GM18507 (cell line): Measurements from ENCODE around the gene CD93.

Source experiments
- DNase-seq: peaks from one replicate; pipeline ENCODE4 v3.0.0; 2011; ENCODE audit warnings: low read depth; ENCODE audit not compliant: insufficient read length; ENCODE audit errors: extremely low spot score
- FAIRE-seq: peaks from 2 replicates; lab custom pipeline; 2011; peaks lifted over from hg19 to GRCh38; lab: Jason Lieb, UNC

The CD93 gene

DNA sequence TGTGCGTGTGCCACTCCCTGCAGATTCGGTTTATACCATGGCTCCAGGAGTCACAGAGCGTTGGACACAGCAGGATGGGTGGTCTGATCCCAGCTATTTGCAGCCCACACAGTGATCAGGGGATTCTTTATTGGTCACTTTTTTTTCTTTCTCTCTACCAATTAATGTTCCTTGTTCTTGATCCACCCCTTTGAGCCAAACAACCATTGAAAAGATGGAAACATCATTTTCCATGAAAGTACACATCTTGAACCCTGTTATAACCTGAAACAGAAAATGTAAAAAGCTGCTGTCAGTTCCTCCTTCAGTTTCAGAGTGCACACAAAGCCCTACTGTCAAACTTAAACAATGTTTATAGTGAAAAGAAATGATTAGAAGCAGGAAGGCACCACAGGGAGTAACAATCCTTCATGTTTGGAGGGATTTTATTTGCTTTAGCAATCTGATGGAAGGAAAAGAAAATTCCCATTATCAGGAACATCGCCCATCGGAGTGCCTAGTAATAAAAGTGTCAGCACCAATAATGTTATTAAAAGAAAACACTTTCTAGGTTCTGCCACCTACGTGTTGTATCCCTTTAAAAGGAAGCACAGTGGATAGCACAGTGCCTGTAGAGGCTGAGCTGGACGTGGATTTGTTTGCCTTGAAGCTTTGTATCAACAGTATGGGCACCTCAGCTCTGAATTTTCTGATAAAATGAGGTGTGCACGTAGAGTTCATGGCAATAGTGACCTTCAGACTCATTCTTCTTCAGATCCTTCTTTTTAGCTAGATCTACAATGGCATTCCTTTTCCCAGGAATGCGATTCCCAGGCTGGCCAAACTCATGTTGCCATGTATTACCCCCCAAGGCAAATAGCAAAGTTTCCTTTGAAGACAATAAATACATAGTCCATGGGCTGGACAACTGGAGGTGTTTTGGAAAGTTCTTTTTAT is 20.6 kb downstream of the CD93 start:
- DNase-seq (no peak), FAIRE-seq (no peak)

- DNase-seq (no peak), FAIRE-seq (no peak)
Observed at GRCh38 chr20:23063581-23063980, 22.5 kb downstream of the CD93 start.

DNA sequence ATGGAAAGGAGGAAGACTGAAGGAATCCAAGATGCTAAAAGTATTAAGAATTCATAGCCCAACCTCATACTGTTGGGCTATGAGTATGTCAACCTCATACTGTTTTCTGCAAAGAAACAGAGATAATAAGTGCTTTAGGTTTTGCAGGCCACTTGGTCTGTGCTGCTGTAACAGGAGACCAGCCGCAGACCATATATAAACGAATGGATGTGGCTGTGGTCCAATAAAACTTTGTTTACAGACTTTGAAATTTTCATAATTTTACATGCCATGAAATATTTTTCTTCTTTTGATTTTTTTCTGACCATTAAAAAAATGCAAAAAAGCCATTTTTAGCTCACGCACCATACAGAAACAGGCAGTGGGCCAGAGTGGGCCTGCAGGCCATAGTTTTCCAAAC is 23.0 kb downstream of the CD93 start:
- no peak for DNase-seq
- no peak for FAIRE-seq

DNA sequence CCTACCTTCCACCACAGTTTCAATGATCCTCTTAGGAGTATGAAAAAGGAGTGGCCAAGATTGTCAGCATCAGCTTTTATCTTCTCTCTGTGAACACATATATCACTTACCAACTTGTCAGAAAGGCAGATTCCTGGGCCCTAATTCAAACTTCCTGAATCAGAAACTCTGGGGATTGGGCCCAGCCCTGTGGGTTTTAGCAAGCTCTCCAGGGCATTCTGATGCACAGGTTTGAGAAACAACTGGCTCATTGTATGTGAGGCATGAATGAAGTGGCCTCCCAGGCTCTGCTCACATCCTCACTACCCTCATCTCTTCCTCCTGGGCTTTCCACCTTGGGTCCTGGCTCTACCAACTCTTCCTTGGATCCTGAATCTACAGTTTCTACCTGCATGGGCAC is 23.5 kb downstream of the CD93 start:
- FAIRE-seq (no peak), DNase-seq (no peak)

GRCh38 chr20:23061734-23062561 is 24.2 kb downstream of the CD93 start:
- no peak for FAIRE-seq
- DNase-seq = no peak

DNA sequence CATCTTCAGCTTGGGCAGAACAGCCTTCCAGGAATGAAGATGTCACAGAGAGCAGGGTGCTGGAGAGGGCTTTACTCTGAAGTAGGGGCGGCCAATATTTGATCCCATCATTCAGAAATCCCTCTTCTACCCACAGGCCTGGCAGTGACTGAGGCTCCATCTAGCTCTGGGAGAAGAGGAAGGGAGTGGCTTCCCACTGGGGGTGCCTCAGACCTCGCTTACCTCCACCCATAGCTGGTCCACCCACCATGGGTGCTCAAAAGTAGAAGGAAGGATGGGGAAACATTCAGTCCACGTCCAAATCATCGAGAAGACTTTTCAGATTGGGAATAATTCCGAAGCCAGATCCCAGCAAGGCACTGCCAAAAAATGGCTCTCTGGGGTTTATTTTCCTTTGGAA is 24.9 kb downstream of the CD93 start:
- FAIRE-seq (no peak), DNase-seq (no peak)

- no peak for DNase-seq
- no peak for FAIRE-seq
Observed at GRCh38 chr20:23060629-23061028, 25.5 kb downstream of the CD93 start.

GRCh38 chr20:23059846-23060245 is 26.3 kb downstream of the CD93 start:
- DNase-seq (no peak), FAIRE-seq (no peak)

GRCh38 chr20:23059001-23059400 is 27.1 kb downstream of the CD93 start:
- DNase-seq (no peak), FAIRE-seq (no peak)

DNA sequence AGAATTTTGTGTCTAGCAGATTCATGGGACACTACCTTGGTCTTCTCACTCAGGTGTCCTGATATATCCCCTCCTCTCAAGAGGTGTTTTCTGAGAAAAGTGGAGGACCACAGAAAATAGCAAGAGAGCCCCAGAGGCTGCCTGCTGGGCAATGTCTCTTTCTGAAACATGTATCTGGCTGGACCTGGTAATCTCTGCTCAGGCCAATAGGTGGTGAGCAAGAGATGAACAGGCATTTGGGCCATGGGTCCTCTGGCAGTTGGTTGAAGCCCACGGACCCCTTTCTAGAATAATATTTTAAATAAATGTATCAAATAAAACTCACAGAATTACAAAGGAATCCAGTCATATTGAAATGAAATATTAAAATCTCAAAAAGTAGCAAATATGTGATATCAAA is 27.9 kb downstream of the CD93 start:
- DNase-seq (no peak), FAIRE-seq (no peak)

GRCh38 chr20:23052904-23053303 is 33.2 kb downstream of the CD93 start:
- FAIRE-seq = no peak
- DNase-seq = no peak

DNA sequence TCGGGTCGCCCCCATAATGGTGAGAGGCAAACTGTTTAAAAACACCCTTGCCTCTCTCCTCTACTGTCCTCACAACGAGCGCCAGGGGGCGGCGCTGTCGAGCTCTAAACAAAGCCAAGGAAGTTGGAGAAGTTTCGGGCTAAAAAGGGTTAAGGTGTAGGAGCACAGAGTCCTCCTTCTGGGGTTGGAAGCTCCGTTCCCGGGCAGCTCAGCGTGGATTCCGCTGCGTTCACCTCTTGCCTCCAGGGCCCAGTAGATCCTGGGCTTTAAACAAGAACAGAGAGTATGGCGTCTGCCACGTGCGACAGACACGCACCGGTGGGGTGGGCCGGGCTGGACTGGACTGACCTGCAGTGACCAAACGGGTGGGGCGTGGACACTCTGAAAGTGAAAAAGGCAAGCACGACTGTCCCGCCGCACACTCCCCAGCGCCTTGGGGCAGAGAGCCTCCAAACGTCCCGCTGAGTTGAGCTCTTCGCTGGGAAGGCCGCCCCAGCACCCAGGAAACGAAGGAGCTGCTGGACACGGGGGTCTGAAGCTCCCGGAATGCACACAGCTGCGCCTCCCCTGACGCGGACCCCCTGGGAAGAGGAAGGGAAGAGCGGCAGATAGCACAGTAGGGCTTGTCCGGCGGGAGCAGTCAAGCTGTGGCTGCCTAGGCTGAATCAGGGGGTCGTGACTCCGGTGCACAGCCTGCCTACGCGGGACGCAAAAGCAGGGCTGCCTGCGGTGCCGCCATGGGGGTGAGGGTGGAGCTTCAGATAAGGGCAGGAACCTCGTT is 35.1 kb downstream of the CD93 start:
- no peak for DNase-seq
- FAIRE-seq = no peak

GRCh38 chr20:23050076-23050838 is 35.9 kb downstream of the CD93 start:
- no peak for FAIRE-seq
- DNase-seq = no peak

- DNase-seq = no peak
Observed at GRCh38 chr20:23049201-23050075, 36.7 kb downstream of the CD93 start, which contains the start of gene THBD. TSS of gene THBD (minus strand) at chr20:23049672. CDS start at chr20:23049504, 168 bp downstream.

DNA sequence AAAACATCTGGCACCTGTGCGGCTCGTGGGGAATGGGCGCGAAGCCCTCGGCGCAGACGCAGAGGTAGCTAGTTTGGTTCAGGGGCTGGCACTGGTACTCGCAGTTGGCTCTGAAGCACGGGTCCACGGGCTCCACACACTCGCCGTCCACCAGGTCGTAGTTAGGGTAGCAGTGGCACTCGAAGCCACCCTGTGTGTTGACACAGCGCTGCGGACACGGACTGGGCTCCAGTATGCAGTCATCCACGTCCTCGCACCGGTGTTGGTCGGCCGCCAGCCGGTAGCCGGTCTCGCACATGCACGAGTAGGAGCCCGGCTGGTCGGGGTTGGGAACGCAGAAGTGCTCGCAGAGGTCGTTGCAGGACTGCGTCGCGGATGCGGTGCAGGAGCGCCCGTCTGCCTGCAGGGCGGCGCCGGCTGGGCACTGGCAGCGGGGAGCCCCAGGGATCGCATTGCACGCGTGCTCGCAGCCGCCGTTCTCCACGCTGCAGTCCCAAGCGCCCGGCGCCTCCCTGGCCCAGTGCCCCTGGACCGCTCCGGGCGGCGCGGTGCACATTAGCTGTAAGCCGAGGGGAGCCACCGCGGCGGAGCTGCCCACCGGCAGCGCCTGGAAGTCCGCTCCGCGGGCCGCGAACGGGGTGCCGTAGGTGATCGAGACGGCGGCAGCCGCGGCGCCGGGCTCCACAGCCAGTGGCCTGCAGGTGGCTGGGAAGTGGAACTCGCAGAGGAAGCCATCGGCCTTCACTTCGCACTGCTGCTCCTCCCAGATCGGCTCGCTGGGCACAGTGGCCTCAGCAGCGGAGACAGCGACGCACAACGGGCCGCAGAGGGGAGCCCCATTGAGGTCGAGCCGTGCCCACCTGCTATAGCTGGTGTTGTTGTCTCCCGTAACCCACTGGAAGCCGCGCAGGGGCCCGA is 37.6 kb downstream of the CD93 start:
- DNase-seq = no peak
- no peak for FAIRE-seq

More at GRCh38 chr20:23049201-23050075, 36.7 kb downstream of the CD93 start, which contains the start of gene THBD:
- no peak for FAIRE-seq

GRCh38 chr20:23047738-23048214 is 38.3 kb downstream of the CD93 start:
- no peak for DNase-seq
- no peak for FAIRE-seq
